Stimulated activated CD4-positive, alpha-beta T cell treated with anti-CD3 and anti-CD28 coated beads, Interleukin-1b, Interleukin-23, amount 100 ng/mL, for 1 hour (primary cell): Measurements from ENCODE around the gene UBE2QL1.

Experiments
- DNase-seq, 2 donors: peaks; one replicate each; pipeline ENCODE4 v3.0.0-alpha.2; 2020; ENCODE audit warnings: low read depth in 2 of 2

Gene UBE2QL1

GRCh38 chr5:6448622-6449464 is at the start of gene UBE2QL1:
UBE2QL1 (plus strand) TSS chr5:6448859; CDS start chr5:6448894, 35 bp downstream.
- no peak for DNase-seq

GRCh38 chr5:6399980-6400910 is 48.4 kb upstream of the UBE2QL1 start:
- DNase-seq, result no peak

GRCh38 chr5:6401410-6401809 is 47.2 kb upstream of the UBE2QL1 start:
- DNase-seq, result no peak

- no peak for DNase-seq
Observed at GRCh38 chr5:6402939-6403338, 45.7 kb upstream of the UBE2QL1 start.

- no peak for DNase-seq
Observed at GRCh38 chr5:6403416-6403815, 45.2 kb upstream of the UBE2QL1 start.

GRCh38 chr5:6404129-6404528 is 44.5 kb upstream of the UBE2QL1 start:
- no peak for DNase-seq

- no peak for DNase-seq
Observed at GRCh38 chr5:6405591-6405990, 43.1 kb upstream of the UBE2QL1 start.

- no peak for DNase-seq
Observed at GRCh38 chr5:6407558-6408259, 41.0 kb upstream of the UBE2QL1 start.

- no peak for DNase-seq
Observed at GRCh38 chr5:6408260-6408596, 40.4 kb upstream of the UBE2QL1 start.

GRCh38 chr5:6408627-6409446 is 39.8 kb upstream of the UBE2QL1 start:
- DNase-seq, result no peak

GRCh38 chr5:6410421-6410820 is 38.2 kb upstream of the UBE2QL1 start:
- no peak for DNase-seq

- DNase-seq, result no peak
Observed at GRCh38 chr5:6411141-6411540, 37.5 kb upstream of the UBE2QL1 start.

- no peak for DNase-seq
Observed at GRCh38 chr5:6412811-6413210, 35.8 kb upstream of the UBE2QL1 start.

- DNase-seq, result no peak
Observed at GRCh38 chr5:6417657-6418056, 31.0 kb upstream of the UBE2QL1 start.

GRCh38 chr5:6418679-6419276 is 29.9 kb upstream of the UBE2QL1 start:
- DNase-seq, result no peak

- no peak for DNase-seq
Observed at GRCh38 chr5:6419340-6419852, 29.3 kb upstream of the UBE2QL1 start.

GRCh38 chr5:6423327-6424109 is 25.1 kb upstream of the UBE2QL1 start:
- no peak for DNase-seq

- DNase-seq, result no peak
Observed at GRCh38 chr5:6424110-6424659, 24.5 kb upstream of the UBE2QL1 start.

GRCh38 chr5:6424700-6425099 is 24.0 kb upstream of the UBE2QL1 start:
- no peak for DNase-seq

GRCh38 chr5:6427694-6428093 is 21.0 kb upstream of the UBE2QL1 start:
- DNase-seq, result no peak
